SK-N-SH treated with all-trans-retinoic acid at 6 μM for 48 hours (cell line): ENCODE measurements around the gene SOX13.

Experiments used
- ATAC-seq: fragments of 200-7000 bp; cut with Tn5 transposase; 3 replicates; pipeline ENCODE4 v1.9.1; 2020; ENCODE audit warnings: mild to moderate bottlenecking, moderate library complexity
- ARNTL ChIP-seq: fragments of 450-650 bp; formaldehyde crosslinking; IDR thresholded peaks from 2 replicates; pipeline ENCODE4 v1.5.0; 2020; ENCODE audit warnings: low read depth, mild to moderate bottlenecking, moderate library complexity, borderline replicate concordance
- BACH2 ChIP-seq: fragments of 250-450 bp; sonication (Bioruptor Pico); IDR thresholded peaks from 2 replicates; pipeline ENCODE4 v1.9.0; 2021; ENCODE audit warnings: mild to moderate bottlenecking, borderline replicate concordance
- CREB5 ChIP-seq: fragments of 250-450 bp; sonication (Bioruptor Pico); IDR thresholded peaks from 2 replicates; pipeline ENCODE4 v1.5.1; 2020; ENCODE audit warnings: low read depth, mild to moderate bottlenecking, moderate library complexity
- CSDC2 ChIP-seq: fragments of 250-450 bp; sonication (Bioruptor Pico); IDR thresholded peaks from 2 replicates; pipeline ENCODE4 v1.5.0; 2020; ENCODE audit warnings: mild to moderate bottlenecking, moderate library complexity
- ESRRG ChIP-seq: fragments of 250-450 bp; sonication (Bioruptor Pico); IDR thresholded peaks from 2 replicates; pipeline ENCODE4 v1.6.1; 2021; ENCODE audit warnings: mild to moderate bottlenecking
- GLIS3 ChIP-seq: fragments of 250-450 bp; sonication (Bioruptor Pico); IDR thresholded peaks from 2 replicates; pipeline ENCODE4 v1.5.0; 2020; ENCODE audit warnings: mild to moderate bottlenecking, moderate library complexity
- ISL1 ChIP-seq: fragments of 250-450 bp; sonication (Bioruptor Pico); IDR thresholded peaks from 2 replicates; pipeline ENCODE4 v2.1.2; 2022; ENCODE audit warnings: mild to moderate bottlenecking, moderate library complexity
- OSR1 ChIP-seq: fragments of 250-450 bp; sonication (Bioruptor Pico); IDR thresholded peaks from 2 replicates; pipeline ENCODE4 v1.8.0; 2022; ENCODE audit warnings: moderate library complexity, mild to moderate bottlenecking, inconsistent platforms
- PATZ1 ChIP-seq: fragments of 250-450 bp; sonication (Bioruptor Pico); IDR thresholded peaks from 2 replicates; pipeline ENCODE4 v1.8.0; 2020; ENCODE audit warnings: mild to moderate bottlenecking, moderate library complexity, borderline replicate concordance
- PPARA ChIP-seq: fragments of 250-450 bp; sonication (Bioruptor Pico); IDR thresholded peaks from 2 replicates; pipeline ENCODE4 v1.5.0; 2020; ENCODE audit warnings: mild to moderate bottlenecking, borderline replicate concordance
- RARB ChIP-seq: fragments of 250-450 bp; sonication (Bioruptor Pico); IDR thresholded peaks from 2 replicates; pipeline ENCODE4 v1.8.0; 2021; ENCODE audit warnings: mild to moderate bottlenecking, moderate library complexity
- SNAI2 ChIP-seq: fragments of 250-450 bp; sonication (Bioruptor Pico); IDR thresholded peaks from 2 replicates; pipeline ENCODE4 v1.5.0; 2020; ENCODE audit warnings: mild to moderate bottlenecking, moderate library complexity
- TOX ChIP-seq: fragments of 250-450 bp; sonication (Bioruptor Pico); IDR thresholded peaks from 2 replicates; pipeline ENCODE4 v1.8.0; 2021; ENCODE audit warnings: mild to moderate bottlenecking, moderate library complexity, borderline replicate concordance
- ZFP3 ChIP-seq: fragments of 250-450 bp; sonication (Bioruptor Pico); IDR thresholded peaks from 2 replicates; pipeline ENCODE4 v1.5.0; 2020; ENCODE audit warnings: mild to moderate bottlenecking, moderate library complexity
- ZFP30 ChIP-seq: fragments of 450-650 bp; formaldehyde crosslinking; IDR thresholded peaks from 2 replicates; pipeline ENCODE4 v1.5.0; 2022; ENCODE audit warnings: mild to moderate bottlenecking, moderate library complexity
- ZNF565 ChIP-seq: fragments of 450-650 bp; formaldehyde crosslinking; conservative IDR thresholded peaks from 2 replicates; pipeline ENCODE4 v1.5.0; 2020; ENCODE audit warnings: low read depth, mild to moderate bottlenecking, moderate library complexity
- ZNF70 ChIP-seq: fragments of 450-650 bp; formaldehyde crosslinking; IDR thresholded peaks from 2 replicates; pipeline ENCODE4 v1.5.0; 2020; ENCODE audit warnings: mild to moderate bottlenecking, moderate library complexity
- ZNF8 ChIP-seq: fragments of 450-650 bp; formaldehyde crosslinking; IDR thresholded peaks from 2 replicates; pipeline ENCODE4 v1.5.0; 2020; ENCODE audit warnings: mild to moderate bottlenecking, moderate library complexity
- TF ChIP-seq, protein P1 (sequence below): fragments of 250-450 bp; sonication (Bioruptor Pico); IDR thresholded peaks from 2 replicates; pipeline ENCODE4 v1.5.1; 2021; ENCODE audit warnings: mild to moderate bottlenecking, moderate library complexity
- TF ChIP-seq, protein P2 (sequence below): fragments of 250-450 bp; sonication (Bioruptor Pico); IDR thresholded peaks from 2 replicates; pipeline ENCODE4 v1.5.0; 2020; ENCODE audit warnings: mild to moderate bottlenecking, moderate library complexity

The SOX13 gene

DNA sequence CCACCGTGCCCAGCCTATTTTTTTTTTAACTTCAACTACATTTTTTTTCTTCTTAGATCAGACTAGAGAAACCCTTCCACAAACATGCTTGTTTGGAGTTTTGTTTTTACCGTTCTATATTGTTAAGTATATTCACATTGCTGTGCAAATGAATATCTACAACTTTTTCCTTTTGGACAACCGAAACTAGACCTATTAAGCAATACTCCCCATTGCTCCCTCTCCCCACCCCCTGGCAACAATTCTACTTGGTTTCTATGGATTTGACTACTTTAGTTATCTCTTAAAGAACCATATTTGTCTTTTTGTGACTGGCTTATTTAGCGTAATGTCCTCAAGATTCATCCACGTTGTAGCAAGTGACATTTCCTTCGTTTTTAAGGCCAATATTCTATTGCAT, 59.8 kb downstream of the SOX13 start:
- no peak for ATAC-seq

GRCh38 chr1:204134103-204134502, 61.2 kb downstream of the SOX13 start:
- ATAC-seq, result no peak
- TF ChIP-seq ZNF565 (CRISPR knock-in tag) (no peak), ESRRG (no peak), ZNF8 (CRISPR knock-in tag) (no peak), GLIS3 (CRISPR knock-in tag) (no peak), ISL1 (no peak), OSR1 (CRISPR knock-in tag) (no peak), CREB5 (CRISPR knock-in tag) (no peak), ZFP3 (CRISPR knock-in tag) (no peak), RARB (CRISPR knock-in tag) (no peak), ARNTL (CRISPR knock-in tag) (no peak), PATZ1 (CRISPR knock-in tag) (no peak), TOX (CRISPR knock-in tag) (no peak), ZFP30 (CRISPR knock-in tag) (no peak), BACH2 (CRISPR knock-in tag) (no peak), PPARA (CRISPR knock-in tag) (no peak), SNAI2 (CRISPR knock-in tag) (no peak)
- TF ChIP-seq, protein P1, sequence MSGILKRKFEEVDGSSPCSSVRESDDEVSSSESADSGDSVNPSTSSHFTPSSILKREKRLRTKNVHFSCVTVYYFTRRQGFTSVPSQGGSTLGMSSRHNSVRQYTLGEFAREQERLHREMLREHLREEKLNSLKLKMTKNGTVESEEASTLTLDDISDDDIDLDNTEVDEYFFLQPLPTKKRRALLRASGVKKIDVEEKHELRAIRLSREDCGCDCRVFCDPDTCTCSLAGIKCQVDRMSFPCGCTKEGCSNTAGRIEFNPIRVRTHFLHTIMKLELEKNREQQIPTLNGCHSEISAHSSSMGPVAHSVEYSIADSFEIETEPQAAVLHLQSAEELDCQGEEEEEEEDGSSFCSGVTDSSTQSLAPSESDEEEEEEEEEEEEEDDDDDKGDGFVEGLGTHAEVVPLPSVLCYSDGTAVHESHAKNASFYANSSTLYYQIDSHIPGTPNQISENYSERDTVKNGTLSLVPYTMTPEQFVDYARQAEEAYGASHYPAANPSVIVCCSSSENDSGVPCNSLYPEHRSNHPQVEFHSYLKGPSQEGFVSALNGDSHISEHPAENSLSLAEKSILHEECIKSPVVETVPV (CRISPR knock-in tag), result no peak
- TF ChIP-seq, protein P2, sequence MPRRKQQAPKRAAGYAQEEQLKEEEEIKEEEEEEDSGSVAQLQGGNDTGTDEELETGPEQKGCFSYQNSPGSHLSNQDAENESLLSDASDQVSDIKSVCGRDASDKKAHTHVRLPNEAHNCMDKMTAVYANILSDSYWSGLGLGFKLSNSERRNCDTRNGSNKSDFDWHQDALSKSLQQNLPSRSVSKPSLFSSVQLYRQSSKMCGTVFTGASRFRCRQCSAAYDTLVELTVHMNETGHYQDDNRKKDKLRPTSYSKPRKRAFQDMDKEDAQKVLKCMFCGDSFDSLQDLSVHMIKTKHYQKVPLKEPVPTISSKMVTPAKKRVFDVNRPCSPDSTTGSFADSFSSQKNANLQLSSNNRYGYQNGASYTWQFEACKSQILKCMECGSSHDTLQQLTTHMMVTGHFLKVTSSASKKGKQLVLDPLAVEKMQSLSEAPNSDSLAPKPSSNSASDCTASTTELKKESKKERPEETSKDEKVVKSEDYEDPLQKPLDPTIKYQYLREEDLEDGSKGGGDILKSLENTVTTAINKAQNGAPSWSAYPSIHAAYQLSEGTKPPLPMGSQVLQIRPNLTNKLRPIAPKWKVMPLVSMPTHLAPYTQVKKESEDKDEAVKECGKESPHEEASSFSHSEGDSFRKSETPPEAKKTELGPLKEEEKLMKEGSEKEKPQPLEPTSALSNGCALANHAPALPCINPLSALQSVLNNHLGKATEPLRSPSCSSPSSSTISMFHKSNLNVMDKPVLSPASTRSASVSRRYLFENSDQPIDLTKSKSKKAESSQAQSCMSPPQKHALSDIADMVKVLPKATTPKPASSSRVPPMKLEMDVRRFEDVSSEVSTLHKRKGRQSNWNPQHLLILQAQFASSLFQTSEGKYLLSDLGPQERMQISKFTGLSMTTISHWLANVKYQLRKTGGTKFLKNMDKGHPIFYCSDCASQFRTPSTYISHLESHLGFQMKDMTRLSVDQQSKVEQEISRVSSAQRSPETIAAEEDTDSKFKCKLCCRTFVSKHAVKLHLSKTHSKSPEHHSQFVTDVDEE (CRISPR knock-in tag), result no peak

More for the DNA sequence above, 59.8 kb downstream of the SOX13 start:
- TF ChIP-seq ESRRG (no peak), TOX (CRISPR knock-in tag) (no peak), ZFP3 (CRISPR knock-in tag) (no peak), OSR1 (CRISPR knock-in tag) (no peak), ZNF70 (CRISPR knock-in tag) (no peak), CREB5 (CRISPR knock-in tag) (no peak), RARB (CRISPR knock-in tag) (no peak), PATZ1 (CRISPR knock-in tag) (no peak), ZNF8 (CRISPR knock-in tag) (no peak), GLIS3 (CRISPR knock-in tag) (no peak), CSDC2 (CRISPR knock-in tag) (no peak)
- TF ChIP-seq, protein P1 (CRISPR knock-in tag), result no peak
